Measurements from ENCODE around the gene CXorf38.

DNA sequence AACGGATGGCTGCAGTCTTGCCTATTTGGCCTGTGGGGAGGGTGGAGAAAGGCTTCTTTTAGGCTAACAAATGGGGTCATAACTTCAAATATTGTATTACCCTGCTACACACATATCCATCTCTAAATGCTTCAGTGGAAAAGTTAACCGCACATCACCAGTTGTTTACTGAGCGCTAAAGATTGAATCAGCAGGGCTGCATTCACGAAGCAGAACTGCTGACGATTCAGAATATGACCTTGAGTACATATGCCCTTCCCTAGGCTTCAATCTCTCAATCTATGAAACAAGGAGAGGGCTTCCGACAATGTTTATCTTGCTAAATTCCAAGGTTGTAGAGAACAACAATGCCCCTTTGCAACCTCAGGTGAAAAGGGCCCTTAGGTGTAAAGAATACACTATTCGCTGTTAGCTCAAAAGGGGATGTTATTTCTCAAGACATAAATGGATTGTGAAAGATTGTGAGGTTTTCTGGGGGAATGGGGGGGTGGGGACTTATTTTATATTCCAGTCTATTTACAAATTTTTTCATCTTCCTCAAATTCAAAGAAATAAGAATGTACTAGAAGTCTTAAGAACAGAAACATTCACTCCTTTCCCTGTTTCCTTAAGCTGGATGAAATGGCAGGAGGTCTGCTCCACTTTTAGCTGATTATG is 69.2 kb downstream of the CXorf38 start:
- TF ChIP-seq POLR2AphosphoS5 (IDR thresholded peaks at IDR 0.05; ENCODE audit: low read depth, low read length) (no peak), KDM1A (IDR thresholded peaks at IDR 0.05; ENCODE audit: borderline replicate concordance, low read length) (no peak), FOSL1 (IDR thresholded peaks at IDR 0.05; ENCODE audit: insufficient read depth, low read depth, low read length) (no peak), KDM5A (IDR thresholded peaks at IDR 0.05; ENCODE audit: low read length) (no peak), TEAD4 (IDR thresholded peaks at IDR 0.05; ENCODE audit: low read depth, low read length) (no peak), CREB1 (IDR thresholded peaks at IDR 0.05) (no peak), BRCA1 (IDR thresholded peaks at IDR 0.05; ENCODE audit: low read depth, low read length) (no peak), JUN (IDR thresholded peaks at IDR 0.05; ENCODE audit: low read depth, low read length) (no peak), GTF2F1 (IDR thresholded peaks at IDR 0.05; ENCODE audit: borderline replicate concordance, low read depth, low read length) (no peak), TAF1 (IDR thresholded peaks at IDR 0.05; ENCODE audit: low read depth, low read length) (no peak)
- TF ChIP-seq, protein P1, sequence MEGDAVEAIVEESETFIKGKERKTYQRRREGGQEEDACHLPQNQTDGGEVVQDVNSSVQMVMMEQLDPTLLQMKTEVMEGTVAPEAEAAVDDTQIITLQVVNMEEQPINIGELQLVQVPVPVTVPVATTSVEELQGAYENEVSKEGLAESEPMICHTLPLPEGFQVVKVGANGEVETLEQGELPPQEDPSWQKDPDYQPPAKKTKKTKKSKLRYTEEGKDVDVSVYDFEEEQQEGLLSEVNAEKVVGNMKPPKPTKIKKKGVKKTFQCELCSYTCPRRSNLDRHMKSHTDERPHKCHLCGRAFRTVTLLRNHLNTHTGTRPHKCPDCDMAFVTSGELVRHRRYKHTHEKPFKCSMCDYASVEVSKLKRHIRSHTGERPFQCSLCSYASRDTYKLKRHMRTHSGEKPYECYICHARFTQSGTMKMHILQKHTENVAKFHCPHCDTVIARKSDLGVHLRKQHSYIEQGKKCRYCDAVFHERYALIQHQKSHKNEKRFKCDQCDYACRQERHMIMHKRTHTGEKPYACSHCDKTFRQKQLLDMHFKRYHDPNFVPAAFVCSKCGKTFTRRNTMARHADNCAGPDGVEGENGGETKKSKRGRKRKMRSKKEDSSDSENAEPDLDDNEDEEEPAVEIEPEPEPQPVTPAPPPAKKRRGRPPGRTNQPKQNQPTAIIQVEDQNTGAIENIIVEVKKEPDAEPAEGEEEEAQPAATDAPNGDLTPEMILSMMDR (IDR thresholded peaks at IDR 0.05; ENCODE audit: control extremely low read depth in 1 of 3, insufficient read depth in 1 of 3, low read depth in 1 of 3, low read length in 3 of 3) = no peak

Measured in H1 (cell line).